ENCODE measurements around the gene SLC35E3.

SLC35E3 gene

GRCh38 chr12:68771223-68771925 lies 25.4 kb downstream of the SLC35E3 start:
- no peak for DNase-seq (ENCODE audit: low read depth)

GRCh38 chr12:68772714-68773113 lies 26.7 kb downstream of the SLC35E3 start:
- DNase-seq (ENCODE audit: low read depth): no peak

- DNase-seq (ENCODE audit: low read depth): no peak
Measured at GRCh38 chr12:68773582-68773981, 27.6 kb downstream of the SLC35E3 start.

GRCh38 chr12:68775121-68775630 lies 29.2 kb downstream of the SLC35E3 start:
- DNase-seq (ENCODE audit: low read depth): no peak

- DNase-seq (ENCODE audit: low read depth): no peak
Measured at GRCh38 chr12:68776976-68777610, 31.1 kb downstream of the SLC35E3 start.

GRCh38 chr12:68779280-68779679 lies 33.3 kb downstream of the SLC35E3 start:
- no peak for DNase-seq (ENCODE audit: low read depth)

GRCh38 chr12:68780731-68781130 lies 34.8 kb downstream of the SLC35E3 start:
- no peak for DNase-seq (ENCODE audit: low read depth)

- no peak for DNase-seq (ENCODE audit: low read depth)
Measured at GRCh38 chr12:68781728-68782127, 35.8 kb downstream of the SLC35E3 start.

GRCh38 chr12:68784015-68784414 lies 38.0 kb downstream of the SLC35E3 start:
- no peak for DNase-seq (ENCODE audit: low read depth)

- DNase-seq (ENCODE audit: low read depth): no peak
Measured at GRCh38 chr12:68785358-68785757, 39.4 kb downstream of the SLC35E3 start.

GRCh38 chr12:68785823-68786222 lies 39.8 kb downstream of the SLC35E3 start:
- DNase-seq (ENCODE audit: low read depth): no peak

- no peak for DNase-seq (ENCODE audit: low read depth)
Measured at GRCh38 chr12:68786929-68787328, 41.0 kb downstream of the SLC35E3 start.

GRCh38 chr12:68788554-68789143 lies 42.7 kb downstream of the SLC35E3 start:
- DNase-seq (ENCODE audit: low read depth): no peak

GRCh38 chr12:68789144-68789878 lies 43.3 kb downstream of the SLC35E3 start:
- DNase-seq (ENCODE audit: low read depth): no peak

GRCh38 chr12:68790081-68790951 lies 44.3 kb downstream of the SLC35E3 start:
- DNase-seq (ENCODE audit: low read depth): no peak

GRCh38 chr12:68790952-68791234 lies 44.9 kb downstream of the SLC35E3 start:
- DNase-seq (ENCODE audit: low read depth): no peak

GRCh38 chr12:68791897-68792481 lies 46.0 kb downstream of the SLC35E3 start:
- DNase-seq (ENCODE audit: low read depth): no peak

- no peak for DNase-seq (ENCODE audit: low read depth)
Measured at GRCh38 chr12:68792952-68793351, 47.0 kb downstream of the SLC35E3 start.

- DNase-seq (ENCODE audit: low read depth): no peak
Measured at GRCh38 chr12:68793436-68793835, 47.5 kb downstream of the SLC35E3 start.

- DNase-seq (ENCODE audit: low read depth): no peak
Measured at GRCh38 chr12:68793975-68794652, 48.1 kb downstream of the SLC35E3 start.

Measured in activated T-helper 9 cell treated with anti-CD3 and anti-CD28 coated beads, Interleukin-2, amount 50 U/mL, for 16 hours (primary cell).